ENCODE results near the gene ZCRB1. TPM values are rescaled to one million over a fixed set of nuclear protein-coding genes. Genes with fewer than 3 reads are reported as not detected.

ZCRB1 gene
- total and polyA plus RNA-seq, 2 of the 4 experiments (the other 2 are of a cell fraction) = 19.7 to 28.1 TPM

DNA sequence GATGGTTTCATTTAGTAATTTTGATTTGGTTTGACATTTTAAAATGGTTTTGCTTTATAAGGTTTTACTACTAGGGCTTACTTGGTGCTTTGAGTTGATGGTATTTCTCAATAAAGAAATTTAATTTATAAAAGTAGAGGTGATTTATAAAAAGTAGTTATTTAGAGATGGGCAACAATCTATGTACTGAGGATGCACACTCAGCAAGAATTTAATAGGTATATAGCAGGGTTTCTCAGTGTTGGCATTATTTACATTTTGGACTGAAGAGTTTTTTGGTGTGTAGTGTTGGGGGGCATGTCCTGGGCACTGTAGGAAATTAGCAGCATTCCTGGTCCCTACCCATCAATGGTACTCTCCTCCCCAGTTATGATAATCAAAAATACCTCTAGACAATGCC is 47.8 kb upstream of the ZCRB1 start:
- in situ Hi-C loops (cut with MboI; ENCODE audit: low sequenced_read_pairs) = no loop called here
- ATAC-seq (ENCODE audit: low read depth) = no peak
- Histone ChIP-seq H2AFZ (replicated peaks; ENCODE audit: low read length, poor library complexity) (no peak overlapping the region), H2BK20ac (ENCODE audit: low read depth, low read length) (no peak overlapping the region), H4K20me1 (ENCODE audit: insufficient read depth, low read length) (peaks cover 3% of the 10 kb centered on the region; the same call in 1 of the 2 replicates), H2BK15ac (ENCODE audit: low read depth, low read length) (no peak overlapping the region), H3K4ac (ENCODE audit: low read depth, low read length) (no peak overlapping the region), H2AK5ac (ENCODE audit: low read depth, low read length) (no peak overlapping the region), H2AK9ac (replicated peaks; ENCODE audit: low read depth, low read length, poor library complexity) (no peak overlapping the region), H3K56ac (ENCODE audit: extremely low read depth, insufficient read depth, low read length) (no peak overlapping the region), H3K9me1 (ENCODE audit: insufficient read depth, low read length) (no peaks in the 10 kb centered on the region), H2BK5ac (ENCODE audit: low read depth, low read length, poor library complexity, severe bottlenecking) (no peak overlapping the region), H4K5ac (ENCODE audit: low read depth, low read length) (no peak overlapping the region), H4K91ac (ENCODE audit: insufficient read depth, low read depth, low read length) (no peak overlapping the region), H3K79me1 (ENCODE audit: low read depth in 1 of 2, low read length in 2 of 2) (peaks cover 11 to 17% of the 10 kb centered on the region in 2 experiments; a peak in 3 of 4 replicates), H2BK120ac (ENCODE audit: low read depth, low read length) (no peak overlapping the region), H3K18ac (ENCODE audit: low read depth, low read length) (no peak overlapping the region), H3K4me1 (ENCODE audit: control insufficient read depth, insufficient read depth, low read length) (no peaks in the 10 kb centered on the region), H3K4me2 (ENCODE audit: low read depth, low read length) (no peak overlapping the region), H3K14ac (replicated peaks; ENCODE audit: low read depth, low read length) (no peak overlapping the region), H3K9me3 (ENCODE audit: control insufficient read depth, insufficient read depth, low read length) (no peaks in the 10 kb centered on the region), H3K27ac (ENCODE audit: insufficient read depth, low read length) (no peak overlapping the region), H3K23ac (ENCODE audit: low read depth, low read length) (no peak overlapping the region), H3K4me3 (ENCODE audit: insufficient read depth, low read depth, low read length) (no peak overlapping the region), H3K27me3 (ENCODE audit: control insufficient read depth, insufficient read depth, low read length) (no peaks in the 10 kb centered on the region), H3K36me3 (ENCODE audit: control insufficient read depth, insufficient read depth, low read length) (peaks cover 4% of the 10 kb centered on the region; the same call in 1 of the 2 replicates), H4K8ac (ENCODE audit: low read depth in 2 of 2, low read length in 2 of 2) (no peak overlapping the region), H3K9ac (ENCODE audit: low read depth, low read length) (no peak overlapping the region)
- dilution Hi-C loops (cut with HindIII; ENCODE audit: low sequenced_read_pairs, unreplicated experiment) = no loop called here
- TF ChIP-seq ELK1 (IDR thresholded peaks at IDR 0.05; ENCODE audit: borderline replicate concordance, low read depth, low read length) (no peak), MXI1 (IDR thresholded peaks at IDR 0.05; ENCODE audit: borderline replicate concordance, low read depth, low read length) (no peak), BHLHE40 (IDR thresholded peaks at IDR 0.05; ENCODE audit: low read depth, low read length) (no peak), MAFK (IDR thresholded peaks at IDR 0.05; ENCODE audit: low read depth, low read length) (peak; percentile 60; the same call in 1 of the 2 replicates), CHD1 (IDR thresholded peaks at IDR 0.05; ENCODE audit: low read depth, low read length) (no peak), RFX5 (IDR thresholded peaks at IDR 0.05; ENCODE audit: low read depth, low read length) (no peak)
- no TSS peak for BruUV-seq (replicated peaks)
- no peak for DNase-seq
- CTCF ChIA-PET = interaction anchor here (0.6 to 1.6 kb wide), 2 partner anchors 109 to 110 kb away, joined by 3 to 4 read pairs; no protein-coding TSS in a partner anchor
- intact Hi-C loops (cut with micrococcal nuclease) = loop anchor here (5.0 kb wide), 1 partner anchor 1096 kb away; no protein-coding TSS in a partner anchor
- POLR2A ChIA-PET (ENCODE audit: unreplicated experiment) = no interaction called here

Data from IMR-90 (cell line).